Tongue (tissue), 2 donors: ENCODE results near the gene IER3. TPM values are rescaled to one million over a fixed set of nuclear protein-coding genes. Genes with fewer than 3 reads are reported as not detected.
A peak's percentile ranks its signal among the peaks of the same experiment; 100 is the strongest.
"Not testable (repeated sequence)": the region's sequence is repeated elsewhere in the genome, so short reads cannot be mapped to it uniquely, and the experiment has no call there.

Source experiments
- DNase-seq: peaks from one replicate; pipeline ENCODE4 v3.0.0-alpha.2; 2015
- total RNA-seq: library from RNA; depleted of rRNA; stranded (reverse); fragments of >200 nt; gene quantifications from one replicate; pipeline ENCODE4 v1.2.3, GENCODE V29; 2014

Gene IER3
- total RNA-seq, 1 donor from 2014 or later: 7.1 TPM

GRCh38 chr6:30723843-30724741 lies 20.3 kb downstream of the IER3 start:
- not testable (repeated sequence) for DNase-seq

- DNase-seq: not testable (repeated sequence)
Observed at GRCh38 chr6:30723159-30723842, 21.0 kb downstream of the IER3 start.

- peak; percentile 91 for DNase-seq
Observed at GRCh38 chr6:30722280-30723112, 21.9 kb downstream of the IER3 start.

- DNase-seq: not testable (repeated sequence)
Observed at GRCh38 chr6:30722025-30722279, 22.4 kb downstream of the IER3 start.

- DNase-seq: peak; percentile 97
Observed at GRCh38 chr6:30721198-30722024, 22.9 kb downstream of the IER3 start.

- peak; percentile 83 for DNase-seq
Observed at GRCh38 chr6:30720738-30721197, 23.6 kb downstream of the IER3 start.

GRCh38 chr6:30719791-30720737 lies 24.3 kb downstream of the IER3 start, which contains the start of gene TUBB:
Gene TUBB (plus strand): TSS chr6:30720352. CDS start chr6:30720507, 155 bp downstream.
- peak; percentile 99 for DNase-seq

GRCh38 chr6:30719356-30719755 lies 25.0 kb downstream of the IER3 start:
- DNase-seq: peak; percentile 38

- not testable (repeated sequence) for DNase-seq
Observed at GRCh38 chr6:30717845-30718720, 26.3 kb downstream of the IER3 start.

- peak; percentile 100 for DNase-seq
Observed at GRCh38 chr6:30717129-30717844, 27.1 kb downstream of the IER3 start, which contains the start of gene MDC1. Gene MDC1 (minus strand): TSS chr6:30717281. CDS start chr6:30715175, 2,106 bp downstream.

- DNase-seq: no peak
Observed at GRCh38 chr6:30716879-30717128, 27.5 kb downstream of the IER3 start.

- no peak for DNase-seq
Observed at GRCh38 chr6:30714263-30714662, 30.1 kb downstream of the IER3 start.

GRCh38 chr6:30712441-30712945 lies 31.9 kb downstream of the IER3 start:
- DNase-seq: no peak

GRCh38 chr6:30711758-30712380 lies 32.5 kb downstream of the IER3 start:
- no peak for DNase-seq

GRCh38 chr6:30709101-30709868 lies 35.1 kb downstream of the IER3 start:
- DNase-seq: no peak

GRCh38 chr6:30707281-30707850 lies 37.0 kb downstream of the IER3 start:
- no peak for DNase-seq

- DNase-seq: no peak
Observed at GRCh38 chr6:30705620-30706019, 38.7 kb downstream of the IER3 start.
